ENCODE measurements around the gene GDNF. TPM values are rescaled to one million over a fixed set of nuclear protein-coding genes. Genes with fewer than 3 reads are reported as not detected.

The GDNF gene
- total and polyA plus RNA-seq, 10 donors, result 0.02 to 0.88 (median 0.15) TPM; not detected in 2

GRCh38 chr5:37881359-37881758, 41.5 kb upstream of the GDNF start:
- WGBS, 5 donors, result 78 to 84% (median 80%) methylated on average over 3 of the region's 3 CpGs
- TF ChIP-seq POLR2AphosphoS5 (IDR thresholded peaks at IDR 0.05) (no peak), CTCF (IDR thresholded peaks at IDR 0.05 in 8 of 11, conservative IDR thresholded peaks at IDR 0.05 in 3 of 11) (no peak), POLR2A (IDR thresholded peaks at IDR 0.05) (no peak)
- Histone ChIP-seq H3K4me3 (no peak overlapping the region), H3K27ac (no peak overlapping the region), H3K36me3 (no peaks in the 10 kb centered on the region), H3K9me3 (peaks cover 0 to 8% (median under 1%) of the 10 kb centered on the region in 8 donors), H3K27me3 (replicated peaks in 1 of 7) (peaks cover 0 to 14% (median 0%) of the 10 kb centered on the region in 7 donors), H3K4me1 (peaks cover 0 to 3% (median 0%) of the 10 kb centered on the region in 6 donors)
- DNase-seq, result no peak
- intact Hi-C loops (cut with DNase I; ENCODE audit: low total_unique reads), result no loop called here

DNA sequence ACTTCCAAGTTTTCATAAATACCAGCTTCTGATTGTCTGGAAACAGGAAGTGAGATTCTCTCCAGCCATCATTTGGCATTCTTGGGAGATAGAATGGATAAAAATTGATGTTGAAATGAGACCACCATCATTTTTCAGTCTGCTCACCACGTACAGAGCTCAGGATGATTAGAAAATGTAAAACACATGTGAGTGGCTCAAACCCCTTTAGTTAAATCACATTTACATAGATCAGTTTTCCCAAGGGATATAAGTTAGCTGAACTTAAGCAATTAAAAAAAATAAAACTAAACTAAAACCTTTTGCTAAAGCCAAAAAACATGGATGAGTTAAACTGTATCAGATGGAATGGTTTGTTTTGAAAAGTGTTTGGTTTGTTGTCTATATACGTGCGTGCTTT, 37.1 kb upstream of the GDNF start:
- peaks cover 0 to 16% (median 2%) of the 10 kb centered on the region in 8 donors for H3K9me3 ChIP-seq
- DNase-seq, result no peak
- no peak for TF ChIP-seq POLR2A (IDR thresholded peaks at IDR 0.05)
- TF ChIP-seq POLR2AphosphoS5 (IDR thresholded peaks at IDR 0.05), result no peak
- no peak for TF ChIP-seq CTCF (IDR thresholded peaks at IDR 0.05 in 8 of 11, conservative IDR thresholded peaks at IDR 0.05 in 3 of 11)
- 70 to 89% (median 73%) methylated on average over 3 of the region's 3 CpGs for WGBS, 5 donors
- no peaks in the 10 kb centered on the region for H3K36me3 ChIP-seq
- no peak overlapping the region for H3K27ac ChIP-seq
- intact Hi-C loops (cut with DNase I; ENCODE audit: low total_unique reads), result no loop called here
- peaks cover 0 to 3% (median 0%) of the 10 kb centered on the region in 6 donors for H3K4me1 ChIP-seq
- H3K4me3 ChIP-seq, result no peak overlapping the region
- peaks cover 0 to 7% (median 0%) of the 10 kb centered on the region in 7 donors for H3K27me3 ChIP-seq (replicated peaks in 1 of 7)

DNA sequence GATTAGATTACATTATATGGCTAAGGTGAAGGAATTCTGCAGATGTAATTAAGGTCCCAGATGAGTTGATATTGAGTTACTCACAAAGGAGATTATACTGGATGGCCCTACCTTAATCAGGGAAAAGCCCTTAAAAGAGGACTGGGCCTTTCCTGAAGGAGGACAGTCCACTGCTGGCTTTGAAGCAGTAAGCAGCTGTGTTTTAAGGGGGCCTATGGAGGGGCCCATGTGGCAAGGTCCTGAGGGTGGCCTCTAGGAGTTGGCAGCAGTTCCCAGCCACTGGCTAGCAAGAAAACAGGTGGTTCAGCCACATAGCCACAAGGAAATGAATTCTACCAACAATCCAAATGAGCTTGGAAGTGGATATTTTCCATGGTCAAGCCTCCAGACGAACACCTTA, 36.4 kb upstream of the GDNF start:
- Histone ChIP-seq H3K27ac (no peak overlapping the region), H3K4me1 (peaks cover 0 to 3% (median 0%) of the 10 kb centered on the region in 6 donors), H3K36me3 (no peaks in the 10 kb centered on the region), H3K9me3 (peaks cover 0 to 16% (median 2%) of the 10 kb centered on the region in 8 donors), H3K27me3 (replicated peaks in 1 of 7) (peaks cover 0 to 7% (median 0%) of the 10 kb centered on the region in 7 donors), H3K4me3 (no peak overlapping the region)
- DNase-seq, result no peak
- TF ChIP-seq CTCF (IDR thresholded peaks at IDR 0.05 in 8 of 11, conservative IDR thresholded peaks at IDR 0.05 in 3 of 11), result no peak
- no peak for TF ChIP-seq POLR2A (IDR thresholded peaks at IDR 0.05)
- no peak for TF ChIP-seq POLR2AphosphoS5 (IDR thresholded peaks at IDR 0.05)
- intact Hi-C loops (cut with DNase I; ENCODE audit: low total_unique reads), result no loop called here
- WGBS, 5 donors, result 73 to 89% (median 81%) methylated on average over 1 of the region's 1 CpG

GRCh38 chr5:37875051-37875787, 35.4 kb upstream of the GDNF start:
- intact Hi-C loops (cut with DNase I; ENCODE audit: low total_unique reads), result no loop called here
- Histone ChIP-seq H3K4me3 (no peak overlapping the region), H3K27ac (no peak overlapping the region), H3K4me1 (peaks cover 0 to 3% (median 0%) of the 10 kb centered on the region in 6 donors), H3K27me3 (replicated peaks in 1 of 7) (peaks cover 0 to 7% (median 0%) of the 10 kb centered on the region in 7 donors), H3K36me3 (no peaks in the 10 kb centered on the region), H3K9me3 (peaks cover 0 to 16% (median 2%) of the 10 kb centered on the region in 8 donors)
- no peak for DNase-seq
- 77 to 86% (median 79%) methylated on average over 6 of the region's 6 CpGs for WGBS, 5 donors
- TF ChIP-seq CTCF (IDR thresholded peaks at IDR 0.05 in 8 of 11, conservative IDR thresholded peaks at IDR 0.05 in 3 of 11) (no peak), POLR2A (IDR thresholded peaks at IDR 0.05) (no peak), POLR2AphosphoS5 (IDR thresholded peaks at IDR 0.05) (no peak)

Measured in spleen (tissue), 11 donors.